ENCODE results near the gene PNP. TPM values are rescaled to one million over a fixed set of nuclear protein-coding genes. Genes with fewer than 3 reads are reported as not detected.

PNP gene
- total RNA-seq, result 106 and 322 TPM in 2 replicates

DNA sequence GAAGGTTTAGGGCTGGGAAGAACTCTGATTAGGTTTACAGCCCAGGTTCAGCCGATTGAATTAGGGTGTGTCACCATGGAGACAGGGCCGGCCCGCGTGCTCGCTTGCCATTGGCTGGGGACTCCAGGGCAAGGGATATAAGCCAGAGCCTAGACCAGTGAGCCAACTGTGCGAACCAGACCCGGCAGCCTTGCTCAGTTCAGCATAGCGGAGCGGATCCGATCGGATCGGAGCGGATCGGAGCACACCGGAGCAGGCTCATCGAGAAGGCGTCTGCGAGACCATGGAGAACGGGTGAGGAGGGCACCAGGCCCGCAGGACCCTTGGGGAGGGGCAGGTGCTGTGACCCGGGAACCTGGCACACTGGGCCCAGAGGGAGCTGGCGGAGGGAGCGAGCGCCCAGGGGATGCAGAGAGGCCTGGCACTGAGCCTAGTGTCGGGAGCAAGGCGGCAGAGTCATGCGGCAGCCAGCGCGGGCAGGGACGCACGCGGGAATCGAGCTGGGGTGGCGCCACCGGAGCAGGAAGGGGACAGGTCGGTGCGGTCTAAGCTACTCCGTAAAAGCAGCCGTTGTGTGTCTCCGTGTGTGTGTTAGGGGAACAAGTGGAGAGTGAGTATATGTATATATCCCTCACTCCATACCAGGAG lies at the start of gene PNP:
Gene PNP, plus strand, starts transcription at position 165 of the 648 bp plus-strand sequence. Its CDS starts 119 bp downstream, at position 284.

GRCh38 chr14:20435582-20436362 lies 33.4 kb upstream of the PNP start, which contains the start of gene KLHL33:
KLHL33 (minus strand) TSS chr14:20436166; CDS start chr14:20435811, 355 bp downstream.

DNA sequence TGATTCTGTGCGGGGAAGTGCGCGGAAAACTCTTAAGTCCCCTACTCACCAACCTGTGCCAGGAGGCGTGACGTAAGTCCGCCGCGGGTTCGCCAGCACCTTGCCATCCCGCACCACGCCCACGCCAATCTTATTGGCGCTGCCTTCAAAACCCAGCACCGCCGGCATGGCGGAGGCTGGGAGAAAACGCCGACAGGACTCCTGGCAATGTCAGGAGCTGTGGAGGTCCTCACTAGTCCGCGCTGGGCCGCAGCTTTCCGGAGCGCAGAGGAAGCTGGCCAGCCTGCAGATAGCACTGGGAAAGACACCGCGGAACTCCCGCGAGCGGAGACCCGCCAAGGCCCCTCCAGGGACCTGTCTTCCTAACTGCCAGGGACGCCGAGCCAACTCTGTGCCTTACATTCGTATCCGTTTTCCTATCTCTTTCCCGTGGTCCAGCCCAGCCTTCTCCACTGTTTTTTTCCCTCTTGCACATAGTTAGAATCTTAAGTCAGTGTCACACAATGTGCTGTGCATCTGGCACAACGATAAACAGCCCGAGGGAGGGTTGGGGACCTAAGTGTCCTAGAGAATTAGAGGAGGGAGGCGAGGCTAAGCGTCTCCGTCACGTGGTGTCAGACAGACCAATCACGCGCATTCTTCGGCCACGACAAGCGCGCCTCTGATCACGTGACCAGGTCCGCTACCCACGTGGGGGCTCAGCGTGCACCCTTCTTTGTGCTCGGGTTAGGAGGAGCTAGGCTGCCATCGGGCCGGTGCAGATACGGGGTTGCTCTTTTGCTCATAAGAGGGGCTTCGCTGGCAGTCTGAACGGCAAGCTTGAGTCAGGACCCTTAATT lies 14.5 kb upstream of the PNP start, which contains the start of the genes APEX1 and OSGEP:
Gene APEX1, plus strand, starts transcription at position 711 of the 839 bp plus-strand sequence. CDS start 420 bp downstream, outside the sequence.
Gene OSGEP, minus strand, starts transcription at position 297 of the 839 bp plus-strand sequence. Its CDS starts 129 bp downstream, at position 168.

GRCh38 chr14:20461225-20462141 lies 7.7 kb upstream of the PNP start, which contains the start of gene PIP4P1:
PIP4P1 (minus strand) TSS chr14:20461434; CDS start chr14:20461325, 109 bp downstream.

Other genes starting within 250 kb of the PNP start
- gene OR11H6, start 245.7 kb upstream of the PNP start, total RNA-seq, result not detected in 2 replicates
- gene OR11H7, start 240.4 kb upstream of the PNP start, total RNA-seq, result not detected in 2 replicates
- gene OR11H4, start 230.1 kb upstream of the PNP start, total RNA-seq, result not detected in 2 replicates
- 31.5 and 33.3 TPM in 2 replicates for gene TTC5, start 163.5 kb upstream of the PNP start, total RNA-seq
- gene CCNB1IP1, start 136.1 kb upstream of the PNP start, total RNA-seq, result 27.8 and 33.6 TPM in 2 replicates
- 7.3 and 7.6 TPM in 2 replicates for gene PARP2, start 125.8 kb upstream of the PNP start, total RNA-seq
- gene TEP1, start 55.9 kb upstream of the PNP start, total RNA-seq, result 17.1 and 24.9 TPM in 2 replicates
- gene KLHL33, start 33.2 kb upstream of the PNP start, total RNA-seq, result not detected in 2 replicates
- 25.9 and 40.8 TPM in 2 replicates for gene OSGEP, start 14.6 kb upstream of the PNP start, total RNA-seq
- 60.0 and 85.9 TPM in 2 replicates for gene APEX1, start 14.2 kb upstream of the PNP start, total RNA-seq
- 14.3 and 14.7 TPM in 2 replicates for gene PIP4P1, start 8.0 kb upstream of the PNP start, total RNA-seq
- gene RNASE10, start 36.1 kb downstream of the PNP start, total RNA-seq, result 0.56 and 1.3 TPM in 2 replicates
- gene RNASE9, start 91.6 kb downstream of the PNP start, total RNA-seq, result not detected in 2 replicates
- not detected in 2 replicates for gene RNASE11, start 118.6 kb downstream of the PNP start, total RNA-seq
- gene RNASE12, start 122.0 kb downstream of the PNP start, total RNA-seq, result not detected in 2 replicates
- not detected in 2 replicates for gene OR6S1, start 172.3 kb downstream of the PNP start, total RNA-seq
- 6.6 and 6.7 TPM in 2 replicates for gene RNASE4, start 215.2 kb downstream of the PNP start, total RNA-seq
- 1.9 and 2.6 TPM in 2 replicates for gene ANG, start 219.4 kb downstream of the PNP start, total RNA-seq

Data from endothelial cell of coronary artery (primary cell).